Right lobe of liver (tissue), 6 donors: ENCODE data around the gene HTD2. TPM values are rescaled to one million over a fixed set of nuclear protein-coding genes. Genes with fewer than 3 reads are reported as not detected.
"Not testable (repeated sequence)": the region's sequence is repeated elsewhere in the genome, so short reads cannot be mapped to it uniquely, and the experiment has no call there.

Experiments used
- ATAC-seq, 4 donors: fragments of 200-7000 bp; cut with Tn5 transposase; one replicate each; pipeline ENCODE4 v1.9.1; 2020; ENCODE audit warnings: mild to moderate bottlenecking in 4 of 4, moderate library complexity in 4 of 4
- DNase-seq, 3 donors: peaks; one replicate each; pipeline ENCODE4 v3.0.0-alpha.2; 2020
- H3K27ac ChIP-seq, 3 donors: fragments of 200-600 bp; one replicate each; pipeline ENCODE4 v1.8.0; 2022
- H3K27me3 ChIP-seq, 2 donors: fragments of 200-600 bp; one replicate each; pipeline ENCODE4 v1.8.0; 2022
- H3K36me3 ChIP-seq, 4 donors: fragments of 200-600 bp; sonication (generic) in 1 of 4; one replicate each; pipeline versions ENCODE4 v1.5.1 to v1.8.0; 2017 to 2022; ENCODE audit warnings: control low read depth in 1 of 4
- H3K4me1 ChIP-seq, 4 donors: fragments of 200-600 bp; sonication (generic) in 1 of 4; one replicate each; pipeline versions ENCODE4 v1.5.1 to v1.8.0; 2017 to 2022; ENCODE audit warnings: control low read depth in 1 of 4
- H3K4me3 ChIP-seq, 3 donors: fragments of 200-600 bp; one replicate each; pipeline ENCODE4 v1.8.0; 2022
- H3K9me3 ChIP-seq, 4 donors: fragments of 200-600 bp; sonication (generic) in 1 of 4; one replicate each; pipeline versions ENCODE4 v1.5.1 to v1.8.0; 2017 to 2022; ENCODE audit warnings: control low read depth in 1 of 4
- POLR2A ChIP-seq: fragments of 450-650 bp; IDR thresholded peaks from one replicate; pipeline ENCODE4 v1.6.1; 2017; ENCODE audit warnings: antibody characterized with exemption, mild to moderate bottlenecking
- WGBS: methylation state at CpG from one replicate; pipeline ENCODE4 v1.1.6; 2018; ENCODE audit warnings: low coverage, low lambda C conversion rate; ENCODE audit not compliant: insufficient coverage; ENCODE audit errors: missing lambda C conversion rate; 5-methylcytosine and 5-hydroxymethylcytosine counted together
- intact Hi-C, 2 donors: fragments of 100-400 bp; cut with DNase I; formaldehyde crosslinking; loops; one replicate each; pipeline versions ENCODE4 v1.11.2 to v1.14.1; 2022
- total RNA-seq, 6 experiments: library from RNA; depleted of rRNA in 2 of 6; stranded (reverse); fragments of >200 nt in 2 of 6; fragmentation: NEBNext Ultra II Directional in 3 of 6; extraction: Animal tissue kit (Norgen Biotek cat#: 25700) in 3 of 6; gene quantifications; one replicate each; pipeline versions ENCODE4 v1.1.0 to v1.2.4, GENCODE V29; 2016 to 2023
- TF ChIP-seq, protein P1 (sequence below), 4 donors: fragments of 200-600 bp in 3 of 4; fragments of 450-650 bp in 1 of 4; IDR thresholded peaks; one replicate each; pipeline versions ENCODE4 v1.5.1 to v1.8.0; 2016 to 2022; ENCODE audit warnings: antibody characterized with exemption in 4 of 4, mild to moderate bottlenecking in 2 of 4
- donor health status: DM: no; HTN: yes; CAD: no.
- donor health status: DM: no; HTN: no; CAD: no.
- donor health status: DM: no; HTN: no; CAD: no.
- donor health status: DM: no; HTN: yes; CAD: no.
- donor health status: DM: no; HTN: yes; CAD: no.

The HTD2 gene
- total RNA-seq, 6 experiments from 2014 or later = 6.1 to 9.9 (median 8.5) TPM

GRCh38 chr3:58261954-58262666, 44.2 kb upstream of the HTD2 start:
- ATAC-seq = no peak
- intact Hi-C loops = no loop called here
- TF ChIP-seq, protein P1, sequence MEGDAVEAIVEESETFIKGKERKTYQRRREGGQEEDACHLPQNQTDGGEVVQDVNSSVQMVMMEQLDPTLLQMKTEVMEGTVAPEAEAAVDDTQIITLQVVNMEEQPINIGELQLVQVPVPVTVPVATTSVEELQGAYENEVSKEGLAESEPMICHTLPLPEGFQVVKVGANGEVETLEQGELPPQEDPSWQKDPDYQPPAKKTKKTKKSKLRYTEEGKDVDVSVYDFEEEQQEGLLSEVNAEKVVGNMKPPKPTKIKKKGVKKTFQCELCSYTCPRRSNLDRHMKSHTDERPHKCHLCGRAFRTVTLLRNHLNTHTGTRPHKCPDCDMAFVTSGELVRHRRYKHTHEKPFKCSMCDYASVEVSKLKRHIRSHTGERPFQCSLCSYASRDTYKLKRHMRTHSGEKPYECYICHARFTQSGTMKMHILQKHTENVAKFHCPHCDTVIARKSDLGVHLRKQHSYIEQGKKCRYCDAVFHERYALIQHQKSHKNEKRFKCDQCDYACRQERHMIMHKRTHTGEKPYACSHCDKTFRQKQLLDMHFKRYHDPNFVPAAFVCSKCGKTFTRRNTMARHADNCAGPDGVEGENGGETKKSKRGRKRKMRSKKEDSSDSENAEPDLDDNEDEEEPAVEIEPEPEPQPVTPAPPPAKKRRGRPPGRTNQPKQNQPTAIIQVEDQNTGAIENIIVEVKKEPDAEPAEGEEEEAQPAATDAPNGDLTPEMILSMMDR (IDR thresholded peaks at IDR 0.05) = no peak
- TF ChIP-seq POLR2A = no peak
- peaks cover 0 to 10% (median 0%) of the 10 kb centered on the region in 4 donors for H3K4me1 ChIP-seq
- 79% methylated on average over 3 of the region's 3 CpGs for WGBS
- no peak overlapping the region for H3K27ac ChIP-seq
- H3K36me3 ChIP-seq = peaks cover 0 to 29% (median 8%) of the 10 kb centered on the region in 4 donors
- H3K27me3 ChIP-seq = no peaks in the 10 kb centered on the region
- H3K9me3 ChIP-seq = no peaks in the 10 kb centered on the region
- no peak for DNase-seq
- no peak overlapping the region for H3K4me3 ChIP-seq

DNA sequence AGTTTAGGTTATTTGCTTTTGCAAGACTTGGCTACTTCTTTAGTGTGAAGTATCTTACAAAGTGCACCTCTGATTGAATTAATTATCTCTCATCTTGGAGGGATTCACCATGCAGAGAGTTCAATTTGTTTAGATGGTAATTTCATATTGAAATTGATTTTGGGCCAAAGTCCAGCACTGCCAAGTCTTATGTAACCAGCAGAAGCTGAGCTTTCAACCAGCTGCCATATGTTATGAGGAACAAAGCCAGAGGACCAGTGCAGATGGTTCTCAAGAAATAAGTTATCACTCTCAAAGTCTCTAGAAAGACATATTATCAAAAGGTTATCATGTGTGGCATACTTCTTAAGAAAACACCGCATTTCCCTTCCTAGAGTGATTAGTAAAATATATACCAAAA, 39.7 kb upstream of the HTD2 start:
- H3K9me3 ChIP-seq = no peaks in the 10 kb centered on the region
- H3K4me1 ChIP-seq = peaks cover 0 to 13% (median 0%) of the 10 kb centered on the region in 4 donors
- H3K27ac ChIP-seq = no peak overlapping the region
- DNase-seq = no peak
- no peaks in the 10 kb centered on the region for H3K27me3 ChIP-seq
- peak in 2 of 4 donors; percentile 48 to 53 for ATAC-seq
- no peak for TF ChIP-seq POLR2A
- TF ChIP-seq, protein P1 (IDR thresholded peaks at IDR 0.05) = no peak
- H3K36me3 ChIP-seq = peaks cover 0 to 20% (median 2%) of the 10 kb centered on the region in 4 donors
- WGBS = 92% methylated on average over 1 of the region's 1 CpG
- intact Hi-C loops = no loop called here
- H3K4me3 ChIP-seq = no peak overlapping the region

DNA sequence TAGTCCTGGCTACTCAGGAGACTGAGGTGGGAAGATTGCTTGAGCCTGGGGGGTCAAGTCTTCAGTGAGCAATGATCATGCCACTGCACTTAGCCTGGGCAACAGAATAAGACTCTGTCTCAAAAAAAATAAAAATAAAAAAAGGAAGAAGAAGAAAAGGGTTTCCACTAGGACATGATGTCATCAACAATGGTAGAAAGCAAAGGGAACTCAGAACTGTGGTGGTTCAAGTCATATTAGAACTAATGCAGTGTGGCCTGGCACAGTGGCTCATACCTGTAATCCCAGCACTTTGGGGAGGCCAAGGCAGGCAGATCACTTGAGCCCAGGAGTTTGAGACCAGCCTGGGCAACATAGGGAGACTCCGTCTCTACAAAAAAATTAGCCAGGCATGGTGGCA, 38.8 kb upstream of the HTD2 start:
- H3K9me3 ChIP-seq, DNase-seq, H3K27ac ChIP-seq, ATAC-seq, H3K27me3 ChIP-seq, H3K4me3 ChIP-seq, intact Hi-C loops: not testable (repeated sequence)
- Histone ChIP-seq H3K36me3 (peaks cover 0 to 20% (median 2%) of the 10 kb centered on the region in 4 donors), H3K4me1 (peaks cover 0 to 23% (median 3%) of the 10 kb centered on the region in 4 donors)
- WGBS = 100% methylated on average over 1 of the region's 1 CpG

- Histone ChIP-seq H3K4me1 (peaks cover 0 to 39% (median 7%) of the 10 kb centered on the region in 4 donors), H3K9me3 (no peaks in the 10 kb centered on the region), H3K36me3 (peaks cover 0 to 20% (median 2%) of the 10 kb centered on the region in 4 donors), H3K4me3 (no peak overlapping the region), H3K27ac (no peak overlapping the region), H3K27me3 (no peaks in the 10 kb centered on the region)
- TF ChIP-seq, protein P1 (IDR thresholded peaks at IDR 0.05) = no peak
- TF ChIP-seq POLR2A = no peak
- intact Hi-C loops = no loop called here
- ATAC-seq (no peak), DNase-seq (no peak)
- 100% methylated on average over 2 of the region's 2 CpGs for WGBS
These were observed 37.0 kb upstream of the HTD2 start for GRCh38 chr3:58269356-58269755.

GRCh38 chr3:58270485-58270884, 35.8 kb upstream of the HTD2 start:
- intact Hi-C loops = no loop called here
- Histone ChIP-seq H3K36me3 (peaks cover 0 to 26% (median 2%) of the 10 kb centered on the region in 4 donors), H3K9me3 (no peaks in the 10 kb centered on the region), H3K4me3 (no peak overlapping the region), H3K27me3 (no peaks in the 10 kb centered on the region), H3K27ac (no peak overlapping the region), H3K4me1 (peaks cover 0 to 39% (median 7%) of the 10 kb centered on the region in 4 donors)
- WGBS = 80% methylated on average over 2 of the region's 2 CpGs
- DNase-seq (no peak), ATAC-seq (no peak)
- TF ChIP-seq, protein P1 (IDR thresholded peaks at IDR 0.05) = no peak
- TF ChIP-seq POLR2A = no peak
